Right forelimb (tissue), 1 donor: ENCODE measurements around the gene GRIK4.
"Not testable (repeated sequence)": the region's sequence is repeated elsewhere in the genome, so short reads cannot be mapped to it uniquely, and the experiment has no call there.

ENCODE experiments used
- DNase-seq: peaks from one replicate; pipeline ENCODE4 v3.0.0-alpha.2; 2018

The GRIK4 gene, protein sequence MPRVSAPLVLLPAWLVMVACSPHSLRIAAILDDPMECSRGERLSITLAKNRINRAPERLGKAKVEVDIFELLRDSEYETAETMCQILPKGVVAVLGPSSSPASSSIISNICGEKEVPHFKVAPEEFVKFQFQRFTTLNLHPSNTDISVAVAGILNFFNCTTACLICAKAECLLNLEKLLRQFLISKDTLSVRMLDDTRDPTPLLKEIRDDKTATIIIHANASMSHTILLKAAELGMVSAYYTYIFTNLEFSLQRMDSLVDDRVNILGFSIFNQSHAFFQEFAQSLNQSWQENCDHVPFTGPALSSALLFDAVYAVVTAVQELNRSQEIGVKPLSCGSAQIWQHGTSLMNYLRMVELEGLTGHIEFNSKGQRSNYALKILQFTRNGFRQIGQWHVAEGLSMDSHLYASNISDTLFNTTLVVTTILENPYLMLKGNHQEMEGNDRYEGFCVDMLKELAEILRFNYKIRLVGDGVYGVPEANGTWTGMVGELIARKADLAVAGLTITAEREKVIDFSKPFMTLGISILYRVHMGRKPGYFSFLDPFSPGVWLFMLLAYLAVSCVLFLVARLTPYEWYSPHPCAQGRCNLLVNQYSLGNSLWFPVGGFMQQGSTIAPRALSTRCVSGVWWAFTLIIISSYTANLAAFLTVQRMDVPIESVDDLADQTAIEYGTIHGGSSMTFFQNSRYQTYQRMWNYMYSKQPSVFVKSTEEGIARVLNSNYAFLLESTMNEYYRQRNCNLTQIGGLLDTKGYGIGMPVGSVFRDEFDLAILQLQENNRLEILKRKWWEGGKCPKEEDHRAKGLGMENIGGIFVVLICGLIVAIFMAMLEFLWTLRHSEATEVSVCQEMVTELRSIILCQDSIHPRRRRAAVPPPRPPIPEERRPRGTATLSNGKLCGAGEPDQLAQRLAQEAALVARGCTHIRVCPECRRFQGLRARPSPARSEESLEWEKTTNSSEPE

DNA sequence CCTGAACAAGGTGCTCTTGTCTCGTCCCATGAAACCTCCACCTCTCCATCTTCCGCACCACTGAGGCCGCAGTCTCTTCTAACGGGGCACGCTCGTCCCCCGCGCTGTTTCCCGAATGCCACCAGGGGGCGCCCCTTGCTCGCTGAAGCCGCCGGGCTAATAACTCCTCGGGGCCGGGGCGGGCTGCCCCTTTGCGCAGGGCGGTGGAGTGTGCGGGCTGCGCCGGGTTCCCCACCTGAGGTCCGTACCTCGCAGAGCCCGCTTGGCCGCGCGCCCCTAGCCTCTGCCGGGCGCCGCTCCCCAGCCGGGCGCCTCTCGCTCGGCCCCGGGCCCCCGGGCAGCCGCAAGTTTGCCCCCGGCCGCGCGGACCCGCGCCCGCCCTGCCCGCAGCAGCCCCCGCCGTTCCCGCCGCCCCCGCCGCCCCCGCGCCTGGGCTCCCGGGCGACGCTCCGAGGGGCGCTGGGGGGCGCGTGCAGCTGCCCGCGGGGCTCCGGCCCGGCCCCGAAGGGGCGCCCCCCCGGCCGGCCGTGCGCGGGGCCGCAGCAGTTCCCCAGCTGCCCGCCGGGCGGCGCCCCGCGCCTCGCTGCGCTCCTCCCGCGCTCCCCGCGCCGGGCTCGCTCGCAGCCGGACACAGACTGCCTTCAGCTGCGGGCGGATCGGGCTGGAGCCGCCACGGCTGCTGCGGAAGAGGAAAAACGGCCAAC, at the start of gene GRIK4:
GRIK4 (plus strand) TSS at position 633 of the 704 bp plus-strand sequence. CDS start 148,571 bp downstream, outside the sequence.
- DNase-seq: peak; percentile 89

DNA sequence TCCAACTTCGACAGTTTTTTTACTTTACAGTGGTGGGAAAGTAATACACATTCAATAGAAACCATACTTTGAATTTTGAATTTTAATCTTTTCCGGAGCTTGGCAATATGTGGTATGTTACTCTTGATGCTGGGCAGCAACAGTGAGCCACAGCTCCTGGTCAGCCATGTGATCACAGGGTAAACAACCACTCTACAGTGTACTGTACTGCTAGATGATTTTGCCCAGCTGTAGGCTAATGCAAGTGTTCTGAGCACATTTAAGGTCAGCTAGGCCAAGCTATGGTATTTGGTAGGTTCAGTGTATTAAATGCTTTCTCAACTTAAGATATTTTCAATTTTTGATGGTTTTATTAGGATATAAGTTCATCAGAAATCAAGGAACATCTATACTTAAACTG, 48.7 kb upstream of the GRIK4 start:
- DNase-seq: no peak

DNA sequence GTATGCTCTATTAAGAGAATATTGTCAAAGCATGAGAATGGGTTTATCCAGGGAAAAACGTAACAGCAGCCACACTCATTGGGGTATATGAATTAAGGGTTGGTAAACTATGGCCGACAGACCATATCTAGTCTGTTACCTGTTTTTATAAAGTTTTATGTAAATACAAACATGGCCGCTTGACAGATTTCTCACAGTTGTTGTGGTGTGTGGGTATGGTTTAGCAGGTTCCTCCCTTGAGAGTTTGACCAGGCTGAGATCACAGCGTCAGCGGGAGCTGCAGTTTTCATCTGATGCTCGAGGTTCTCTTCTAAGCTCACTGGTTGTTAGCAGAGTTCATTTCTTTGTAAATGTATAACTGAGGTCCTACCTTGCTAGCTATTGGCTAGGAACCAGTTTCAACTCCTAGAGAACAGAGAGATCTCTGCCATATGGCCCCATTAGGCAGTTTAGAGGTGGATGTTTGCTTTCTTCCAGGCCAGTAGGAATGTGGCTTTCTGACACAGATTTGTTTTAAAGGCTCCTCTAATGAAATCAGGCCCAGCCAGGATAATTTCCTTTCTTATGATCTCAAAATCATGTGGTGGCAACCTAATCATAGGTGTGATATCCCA, 45.5 kb upstream of the GRIK4 start:
- DNase-seq: no peak

DNA sequence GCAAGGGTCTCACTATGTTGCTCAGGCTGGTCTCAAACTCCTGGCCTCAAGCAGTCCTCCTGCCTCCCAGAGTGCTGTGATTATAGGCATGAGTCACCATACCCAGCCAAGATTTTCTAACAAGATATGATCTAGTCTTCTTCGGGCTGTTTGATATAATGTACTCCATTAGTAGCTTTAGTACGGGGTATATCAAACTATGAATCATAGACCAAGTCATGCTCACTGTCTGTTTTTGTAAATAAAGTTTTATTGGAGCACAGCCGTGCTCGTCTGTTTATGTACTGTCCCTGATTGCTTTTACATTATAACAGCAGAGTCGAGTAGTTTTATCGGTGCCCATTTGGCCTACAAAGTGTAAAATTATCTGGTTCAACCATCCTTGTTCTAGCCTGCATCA, 43.9 kb upstream of the GRIK4 start:
- DNase-seq: no peak

DNA sequence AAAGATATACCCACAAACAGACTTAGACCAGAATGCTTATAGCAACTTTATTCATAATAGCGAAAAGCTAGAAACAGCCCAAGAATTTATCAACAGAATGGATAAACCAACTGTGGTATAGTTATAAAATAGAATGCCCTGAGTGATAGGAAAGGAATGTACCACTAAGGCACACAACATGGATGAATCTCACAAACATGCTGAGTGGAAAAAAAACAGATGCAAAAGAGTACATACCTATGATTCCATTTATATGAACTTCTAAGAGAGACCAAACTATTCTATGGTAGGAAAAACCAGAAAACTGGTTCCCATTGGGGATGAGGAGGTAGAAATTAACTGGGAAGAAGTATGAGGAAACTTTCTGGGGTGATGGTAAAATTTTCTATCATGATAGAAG, 40.4 kb upstream of the GRIK4 start:
- no peak for DNase-seq

DNA sequence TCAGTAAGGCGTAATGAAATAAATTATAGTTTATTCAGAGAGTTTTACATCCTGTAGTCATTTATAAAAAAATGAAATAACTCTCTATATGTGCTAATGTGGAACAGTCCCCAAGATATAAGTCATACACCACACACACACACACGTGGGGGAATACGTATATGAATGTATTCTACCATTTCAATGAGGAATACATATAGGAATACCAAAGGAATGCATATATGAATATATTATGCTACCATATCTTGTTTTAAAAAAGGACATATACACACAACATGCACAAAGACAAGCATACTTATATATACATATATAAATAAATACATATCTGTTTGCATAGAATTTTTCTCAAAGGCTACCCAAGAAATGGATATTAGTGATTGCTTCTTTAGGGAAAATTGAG, 39.6 kb upstream of the GRIK4 start:
- DNase-seq: no peak

DNA sequence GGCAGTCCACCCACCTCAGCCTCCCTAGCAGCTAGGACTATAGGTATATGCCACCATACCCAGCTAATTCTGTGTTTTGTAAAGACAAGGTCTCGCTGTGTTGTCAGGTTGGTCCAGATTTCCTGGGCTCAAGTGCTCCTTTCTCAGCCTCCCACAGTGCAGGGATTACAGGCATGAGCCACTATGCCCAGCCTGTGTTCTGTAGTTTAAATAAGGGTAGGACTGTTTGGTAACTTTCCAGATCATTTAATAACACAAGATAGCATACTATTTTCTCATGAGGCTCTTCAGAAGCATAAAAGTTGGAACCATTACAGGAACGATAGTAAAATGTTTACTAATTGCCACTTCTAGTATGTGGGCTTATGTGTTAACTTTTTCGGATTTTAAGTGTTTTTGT, 38.0 kb upstream of the GRIK4 start:
- no peak for DNase-seq

DNA sequence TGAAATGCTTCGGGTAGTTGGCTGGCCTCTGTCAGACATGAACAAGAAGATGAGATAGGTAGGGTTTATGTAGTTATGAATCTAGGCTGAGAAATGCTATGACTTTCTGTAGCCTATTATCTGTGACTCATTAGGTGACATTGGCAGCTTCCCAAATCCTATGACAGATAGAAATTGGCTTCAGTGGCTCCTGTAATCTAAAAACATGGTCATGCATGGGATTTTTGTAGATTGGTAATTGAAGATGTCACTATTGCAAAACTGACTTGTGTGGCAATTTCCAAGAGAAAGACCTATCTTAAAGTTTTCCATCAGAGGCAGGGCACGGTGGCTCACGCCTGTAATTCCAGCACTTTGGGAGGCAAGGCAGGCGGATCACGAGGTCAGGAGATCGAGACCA, 29.4 kb upstream of the GRIK4 start:
- no peak for DNase-seq

DNA sequence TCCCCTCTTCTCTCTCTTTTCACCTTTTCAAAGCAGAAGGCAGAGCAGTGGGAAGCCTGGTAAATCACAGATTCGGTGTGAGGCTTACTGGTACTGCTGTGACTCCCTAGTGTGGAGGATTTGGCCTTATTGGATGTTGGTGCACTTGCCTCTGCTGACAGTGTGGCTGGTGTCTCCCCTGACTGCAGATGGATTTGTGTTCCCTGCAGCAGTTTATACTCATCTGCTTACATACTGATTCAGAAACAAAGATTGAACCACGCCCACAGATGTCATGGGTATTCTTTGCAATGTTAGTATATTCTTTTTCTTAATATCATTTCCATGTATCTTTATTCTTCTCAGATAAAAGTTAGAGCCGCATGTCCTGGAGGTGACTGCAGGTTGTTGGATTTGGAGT, 26.8 kb upstream of the GRIK4 start:
- DNase-seq: no peak

DNA sequence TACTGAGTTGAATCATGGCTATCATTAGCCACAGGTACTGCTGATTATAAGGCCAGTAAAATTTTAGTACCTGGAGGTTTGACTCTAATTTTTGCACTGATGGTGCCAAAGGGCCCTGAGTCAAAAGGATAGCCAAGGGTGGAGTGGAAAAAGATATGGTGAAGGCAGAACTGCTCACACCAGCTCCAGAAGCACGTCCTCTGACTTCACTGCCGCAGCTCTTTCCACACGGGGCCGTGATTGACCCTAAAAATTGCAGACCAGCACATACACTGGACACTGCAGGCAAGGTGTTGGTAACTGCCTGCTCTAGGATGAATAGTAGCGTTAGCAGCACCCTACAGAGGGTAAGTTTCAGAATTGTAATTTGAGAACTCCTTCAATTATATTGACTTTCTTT, 25.4 kb upstream of the GRIK4 start:
- DNase-seq: no peak

DNA sequence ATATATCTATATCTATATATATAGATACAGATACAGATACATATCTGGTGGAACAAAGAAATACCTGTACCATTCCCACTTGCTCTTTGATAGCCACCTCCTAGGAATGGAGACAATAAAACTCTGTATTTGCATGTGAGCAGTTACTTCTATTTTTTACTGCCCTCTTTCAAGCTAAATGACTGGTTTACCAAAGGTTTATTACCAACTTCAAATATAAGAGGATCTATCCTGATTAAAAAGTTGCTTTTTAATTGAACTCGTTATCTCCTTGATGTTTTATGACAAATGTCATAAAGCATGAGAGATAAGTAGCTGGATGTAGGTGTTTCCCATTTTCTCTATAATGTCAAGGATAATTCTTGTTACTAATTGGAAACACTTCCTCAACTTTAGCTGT, 21.7 kb upstream of the GRIK4 start:
- no peak for DNase-seq

DNA sequence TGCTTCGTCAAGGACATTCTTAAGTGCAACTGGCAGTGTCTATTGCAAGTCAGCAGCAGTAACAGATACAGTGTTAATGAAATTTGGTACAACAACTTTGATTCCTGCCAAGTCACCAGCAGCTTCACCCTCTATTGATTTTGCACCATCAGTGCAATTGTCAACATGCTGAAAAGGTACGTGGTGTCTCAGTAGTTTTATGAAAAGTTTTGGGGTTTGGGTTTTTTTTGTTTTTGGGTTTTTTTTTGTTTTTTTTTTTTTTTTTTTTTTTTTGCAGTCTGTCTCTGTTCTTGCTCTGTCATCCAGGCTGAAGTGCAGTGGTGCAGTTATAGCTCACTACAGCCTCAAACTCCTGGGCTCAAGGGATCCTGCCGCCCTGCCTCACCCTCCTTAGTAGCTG, 19.1 kb upstream of the GRIK4 start:
- DNase-seq: no peak

DNA sequence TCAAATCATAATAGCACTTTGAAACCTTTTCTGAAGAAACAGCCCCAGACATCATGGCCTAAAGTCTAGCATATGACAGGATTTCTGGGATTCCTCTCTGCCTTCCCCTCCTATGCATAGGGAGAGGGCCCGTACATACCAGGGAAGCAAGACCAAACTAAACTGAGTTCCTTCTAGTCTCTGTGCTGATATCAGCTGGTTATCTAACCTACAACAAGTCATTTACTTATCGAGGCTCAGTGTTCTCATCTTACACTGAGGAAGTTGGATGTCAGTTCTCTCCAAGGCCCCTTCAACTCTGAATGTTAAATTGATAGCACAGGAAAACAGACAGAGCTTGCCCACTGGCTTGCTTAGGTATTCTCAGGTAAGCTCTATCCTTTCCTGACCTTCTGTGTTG, 17.0 kb upstream of the GRIK4 start:
- no peak for DNase-seq

DNA sequence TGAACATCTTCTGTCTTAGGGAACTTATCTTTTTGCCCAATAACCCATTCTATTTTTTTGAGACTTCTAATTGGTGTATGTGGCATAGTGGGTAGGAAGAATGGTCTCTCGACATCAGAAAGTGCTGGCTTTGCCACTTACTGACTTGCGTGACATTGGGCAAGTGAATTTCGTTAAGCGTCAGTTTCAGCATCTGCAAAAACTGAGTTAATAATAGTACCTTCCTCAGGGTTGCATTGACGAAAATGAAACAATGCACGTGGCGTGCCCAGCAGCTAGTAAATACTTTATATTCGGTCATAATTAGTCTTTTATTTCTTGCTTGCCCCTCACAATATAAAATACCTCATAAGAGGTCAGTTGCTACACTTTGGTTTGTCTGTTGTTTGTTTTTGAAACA, 12.5 kb upstream of the GRIK4 start:
- DNase-seq: no peak

DNA sequence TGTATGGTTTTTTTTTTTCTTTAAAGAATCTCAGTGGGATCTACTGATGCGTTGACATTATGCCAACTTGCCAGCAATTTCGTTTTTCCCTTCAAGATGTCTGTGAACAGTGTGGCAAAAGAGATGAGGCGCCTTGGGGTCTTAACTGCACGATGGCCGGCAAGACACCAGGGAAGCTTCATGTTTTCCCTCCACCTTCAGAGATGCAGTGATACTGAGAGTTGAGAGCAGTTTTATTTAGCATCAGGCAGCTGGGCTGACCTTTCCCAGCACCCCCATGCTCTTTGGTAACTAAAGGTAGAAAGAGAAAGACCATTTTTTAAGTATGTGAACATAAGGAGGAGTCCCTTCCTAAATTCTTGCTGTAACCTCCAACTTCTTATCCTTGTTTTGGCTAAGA, 11.7 kb upstream of the GRIK4 start:
- DNase-seq: no peak

DNA sequence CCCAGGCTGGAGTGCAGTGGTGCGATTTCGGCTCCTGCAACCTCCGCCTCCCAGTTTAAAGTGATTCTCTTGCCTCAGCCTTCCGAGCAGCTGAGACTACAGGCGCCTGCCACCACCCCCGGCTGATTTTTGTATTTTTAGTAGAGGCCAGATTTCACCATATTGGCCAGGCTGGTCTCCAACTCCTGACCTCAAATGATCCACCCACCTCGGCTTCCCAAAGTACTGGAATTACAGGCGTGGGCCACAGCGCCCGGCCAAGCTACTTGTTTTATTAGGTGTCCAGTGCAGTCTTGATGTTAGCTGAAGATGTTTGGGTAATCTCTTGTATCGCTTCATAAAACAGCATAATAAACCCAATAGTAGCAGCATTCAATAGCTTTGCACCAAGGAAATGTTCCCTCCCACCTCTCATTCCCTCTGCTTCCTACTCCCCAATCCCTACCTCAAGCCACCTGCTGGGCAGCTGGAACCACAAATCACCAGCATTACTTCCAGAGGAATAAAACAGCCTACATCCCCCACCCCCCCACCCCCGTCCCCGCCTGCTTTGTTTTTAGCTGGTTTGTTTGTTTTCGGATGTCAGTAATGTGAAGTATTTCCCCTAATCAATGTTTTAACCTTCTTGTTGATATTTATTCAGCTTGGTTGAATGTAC, 11.0 kb upstream of the GRIK4 start:
- no peak for DNase-seq

DNA sequence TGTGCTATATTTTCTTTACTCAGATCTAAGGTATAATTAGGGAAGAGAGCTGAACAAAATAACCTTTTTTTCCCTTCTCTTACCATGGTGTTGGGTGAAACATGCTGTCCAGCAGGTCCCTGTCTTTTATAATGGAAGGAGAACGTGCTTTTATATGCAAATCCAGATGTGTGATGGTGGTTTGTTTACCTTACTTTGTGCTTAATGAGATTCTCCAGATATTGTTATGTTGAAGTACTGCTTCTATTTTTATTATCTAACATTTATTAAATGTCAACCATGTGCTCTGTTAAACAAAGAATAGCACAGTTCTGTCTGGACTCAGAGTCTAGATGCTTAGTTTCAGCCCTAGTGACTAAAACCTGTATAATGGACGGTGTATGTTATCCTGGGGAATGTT, 10.1 kb upstream of the GRIK4 start:
- DNase-seq: no peak

DNA sequence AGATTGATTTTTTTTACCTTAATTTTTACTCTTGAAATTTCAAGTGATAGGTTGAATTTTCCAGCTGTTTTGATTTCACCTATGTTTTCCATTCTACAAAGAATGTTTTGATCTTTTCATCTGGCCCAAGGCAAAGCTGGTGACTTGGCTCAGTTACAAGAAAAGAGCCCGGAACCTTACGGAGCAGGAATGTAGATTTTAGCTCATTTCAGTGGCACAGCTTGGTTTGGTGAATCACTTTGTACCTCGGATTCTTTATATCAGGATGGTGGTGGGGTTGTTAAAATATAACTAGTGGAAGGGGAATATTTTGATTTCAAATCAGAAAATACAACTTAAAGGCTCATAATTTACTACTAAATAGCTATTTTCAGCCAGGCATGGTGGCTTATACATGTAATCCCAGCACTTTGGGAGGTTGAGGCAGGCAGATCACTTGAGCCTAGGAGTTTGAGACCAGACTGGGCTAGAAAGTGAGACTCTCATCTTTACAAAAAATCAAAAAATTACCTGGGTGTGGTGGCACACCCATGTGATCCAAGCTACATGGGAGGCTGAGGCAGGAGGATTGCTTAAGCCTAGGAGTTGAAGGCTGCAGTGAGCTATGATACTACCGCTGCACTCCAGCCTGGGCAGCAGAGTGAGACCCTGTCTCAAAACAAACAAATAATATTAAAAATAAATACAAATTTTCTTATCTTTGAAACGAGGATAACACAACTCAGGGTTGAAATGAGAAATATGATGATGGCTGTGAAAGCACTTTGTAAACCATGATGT, 9.4 kb upstream of the GRIK4 start:
- DNase-seq: no peak

DNA sequence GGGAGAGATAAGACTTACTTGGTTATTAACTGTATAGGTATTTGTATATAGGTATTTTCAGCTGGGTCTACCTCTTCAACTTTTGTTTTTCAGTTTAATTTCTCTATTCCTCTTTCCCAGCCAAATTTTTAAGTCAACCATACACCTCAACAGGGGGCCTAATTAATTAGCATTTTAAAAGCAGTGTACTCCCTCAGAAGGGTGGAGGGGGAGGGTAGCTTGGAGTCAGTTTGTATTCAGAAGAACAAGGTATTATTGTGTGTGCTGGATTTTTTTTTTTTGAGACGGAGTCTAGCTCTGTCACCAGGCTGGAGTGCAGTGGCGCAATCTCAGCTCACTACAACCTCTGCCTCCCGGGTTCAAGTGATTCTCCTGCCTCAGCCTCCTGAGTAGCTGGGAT, 8.0 kb upstream of the GRIK4 start:
- DNase-seq: not testable (repeated sequence)

DNA sequence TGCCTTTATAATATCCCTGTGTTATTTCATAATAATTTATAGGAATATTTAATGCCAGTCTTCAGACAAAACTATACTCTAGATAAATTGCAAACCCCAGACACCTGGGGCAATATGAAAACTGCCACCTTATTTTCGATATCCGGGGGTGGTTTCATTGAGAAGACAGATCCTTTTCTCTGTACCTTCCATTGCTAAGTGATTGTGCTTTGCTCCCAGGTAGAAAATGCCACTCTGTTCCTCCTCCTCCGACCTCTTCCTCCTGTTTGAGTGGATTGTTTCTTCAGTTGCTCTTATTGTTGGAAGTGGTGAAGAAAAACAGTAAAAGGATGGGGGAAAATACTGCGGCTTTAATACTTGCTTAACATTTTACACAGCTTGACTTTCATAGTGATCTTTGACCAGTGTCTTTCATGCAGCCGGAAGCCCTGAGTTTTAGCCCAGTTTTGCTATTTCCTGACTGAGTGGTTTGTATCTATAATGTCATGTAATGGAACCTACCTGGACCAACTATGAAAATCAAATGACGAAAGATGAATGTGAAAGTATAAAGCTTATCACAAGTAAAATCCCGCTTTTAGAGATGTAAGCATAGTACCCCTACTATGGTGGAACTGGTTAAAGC, 5.6 kb upstream of the GRIK4 start:
- no peak for DNase-seq
